Endothelial cell of umbilical vein (primary cell): ENCODE data around the gene FZD1. TPM values are rescaled to one million over a fixed set of nuclear protein-coding genes. Genes with fewer than 3 reads are reported as not detected.

Experiments used
- BruUV-seq: library from RNA; stranded (reverse); fragments of 400-500 nt; replicated peaks from 2 replicates; lab custom pipeline; 2021; lab: Mats Ljungman, UMichigan
- CTCF ChIA-PET: fragments of 300-600, 350-600 bp; sonication (Branson Sonifier 250); formaldehyde crosslinking; loops from one replicate; lab custom pipeline; 2021; ENCODE audit warnings: antibody characterized with exemption, inconsistent platforms; lab: Charles Lee
- POLR2A ChIA-PET: fragments of 300-600, 350-600 bp; sonication (Branson Sonifier 250); formaldehyde crosslinking; loops from one replicate; lab custom pipeline; 2021; ENCODE audit warnings: antibody characterized with exemption, inconsistent platforms; lab: Charles Lee
- DNase-seq: peaks from one replicate; pipeline ENCODE4 v3.0.0-alpha.2; 2011; ENCODE audit warnings: low read depth, low spot score
- FAIRE-seq: peaks from 2 replicates; lab custom pipeline; 2011; peaks lifted over from hg19 to GRCh38; lab: Jason Lieb, UNC
- H2AFZ ChIP-seq: 2 replicates; pipeline ENCODE4 v1.6.0; 2012; ENCODE audit warnings: low read depth, low read length, control low read depth, inconsistent platforms
- H3K27ac ChIP-seq: 2 replicates; pipeline ENCODE4 v1.5.1; 2011; ENCODE audit warnings: low read depth, mild to moderate bottlenecking, control low read depth, low read length, moderate library complexity; ENCODE audit not compliant: insufficient read depth
- H3K27me3 ChIP-seq, 2 experiments: 2 replicates each; pipeline versions ENCODE4 v1.6.0 to v1.6.1; 2011; ENCODE audit warnings: low read length in 2 of 2, mixed read lengths in 1 of 2; ENCODE audit not compliant: control insufficient read depth in 2 of 2, insufficient read depth in 2 of 2
- H3K36me3 ChIP-seq, 2 experiments: 2 replicates in 1 of 2; 3 replicates in 1 of 2; pipeline ENCODE4 v1.5.1; 2011; ENCODE audit warnings: low read length in 2 of 2, mild to moderate bottlenecking in 1 of 2, moderate library complexity in 1 of 2; ENCODE audit not compliant: control insufficient read depth in 2 of 2, insufficient read depth in 2 of 2; ENCODE audit errors: extremely low read depth in 1 of 2
- H3K4me1 ChIP-seq: 3 replicates; pipeline ENCODE4 v1.5.1; 2011; ENCODE audit warnings: mild to moderate bottlenecking, low read length; ENCODE audit not compliant: control insufficient read depth, insufficient read depth; ENCODE audit errors: extremely low read depth
- H3K4me2 ChIP-seq: 2 replicates; pipeline ENCODE4 v1.6.1; 2011; ENCODE audit warnings: low read length, control low read depth, mixed read lengths; ENCODE audit not compliant: insufficient read depth
- H3K4me3 ChIP-seq, 3 experiments: fragments of 200-600 bp in 1 of 3; sonication (generic), shearing (Covaris generic) in 1 of 3; replicated peaks in 1 of 3; 2 replicates each; pipeline ENCODE4 v1.5.1; 2011 to 2016; ENCODE audit warnings: control low read depth in 3 of 3, low read length in 3 of 3, mild to moderate bottlenecking in 2 of 3, inconsistent platforms in 1 of 3, low read depth in 1 of 3, moderate library complexity in 1 of 3; ENCODE audit not compliant: insufficient read depth in 1 of 3
- H3K79me2 ChIP-seq: 2 replicates; pipeline ENCODE4 v1.6.0; 2012; ENCODE audit warnings: low read length, inconsistent platforms; ENCODE audit not compliant: control insufficient read depth, insufficient read depth
- H3K9ac ChIP-seq: replicated peaks from 2 replicates; pipeline ENCODE3; 2011; ENCODE audit warnings: low read length, control low read depth; ENCODE audit not compliant: insufficient read depth; ENCODE audit errors: extremely low read depth
- H3K9me1 ChIP-seq: replicated peaks from 3 replicates; pipeline ENCODE4 v1.6.0; 2011; ENCODE audit warnings: mild to moderate bottlenecking, low read length; ENCODE audit not compliant: control insufficient read depth, insufficient read depth; ENCODE audit errors: extremely low read depth
- H3K9me3 ChIP-seq: replicated peaks from 2 replicates; pipeline ENCODE4 v1.5.1; 2012; ENCODE audit warnings: low read length, inconsistent platforms; ENCODE audit not compliant: control insufficient read depth, insufficient read depth
- H4K20me1 ChIP-seq: replicated peaks from 2 replicates; pipeline ENCODE3; 2011; ENCODE audit warnings: mild to moderate bottlenecking, low read length; ENCODE audit not compliant: control insufficient read depth, insufficient read depth; ENCODE audit errors: extremely low read depth
- EZH2 ChIP-seq: IDR thresholded peaks from 2 replicates; pipeline ENCODE4 v1.6.1; 2012; ENCODE audit warnings: borderline replicate concordance, low read depth, mild to moderate bottlenecking, moderate library complexity, low read length, inconsistent platforms; ENCODE audit not compliant: severe bottlenecking
- FOS ChIP-seq: IDR thresholded peaks from 2 replicates; pipeline ENCODE4 v1.6.1; 2011; ENCODE audit warnings: mild to moderate bottlenecking, low read length, moderate library complexity, borderline replicate concordance; ENCODE audit not compliant: insufficient read depth
- GATA2 ChIP-seq: IDR thresholded peaks from 2 replicates; pipeline ENCODE4 v1.7.0; 2011; ENCODE audit warnings: low read depth, mild to moderate bottlenecking, moderate library complexity, mixed read lengths, low read length; ENCODE audit not compliant: insufficient read length, insufficient read depth
- JUN ChIP-seq: IDR thresholded peaks from 2 replicates; pipeline ENCODE4 v1.6.1; 2011; ENCODE audit warnings: borderline replicate concordance, low read depth; ENCODE audit not compliant: insufficient read length, insufficient read depth
- MYC ChIP-seq: IDR thresholded peaks from one replicate; pipeline ENCODE4 v1.6.1; 2011; ENCODE audit warnings: mild to moderate bottlenecking, low read depth, low read length
- POLR2A ChIP-seq: IDR thresholded peaks from 2 replicates; pipeline ENCODE4 v1.6.1; 2012; ENCODE audit warnings: low read depth, mild to moderate bottlenecking, control low read depth, low read length
- POLR2AphosphoS5 ChIP-seq: IDR thresholded peaks from 2 replicates; pipeline ENCODE4 v1.6.1; 2012; ENCODE audit warnings: low read depth, mild to moderate bottlenecking, control low read depth, low read length, moderate library complexity; ENCODE audit not compliant: insufficient read depth
- dilution Hi-C: fragments of 300-500 bp; cut with MboI; formaldehyde crosslinking; loops from one replicate; pipeline ENCODE4 v1.15.0; 2019; ENCODE audit warnings: low sequenced_read_pairs; ENCODE audit not compliant: extremely low pct_ligation_motif_present
- intact Hi-C: fragments of 100-400 bp; cut with micrococcal nuclease; formaldehyde crosslinking; loops from one replicate; pipeline ENCODE4 v1.10.0; 2022
- polyA plus RNA-seq, 4 experiments: library from polyadenylated mRNA; depleted of rRNA in 3 of 4; stranded (reverse) in 3 of 4; unstranded in 1 of 4; fragments of >200 nt; gene quantifications; 2 replicates each; pipeline versions ENCODE4 v1.2.1 to v1.2.3, GENCODE V29; 2011 to 2012; ENCODE audit warnings: missing spikeins in 1 of 4
- total RNA-seq: library from RNA; stranded (reverse); gene quantifications from 2 replicates; pipeline ENCODE4 v1.2.3, GENCODE V29; 2021
- TF ChIP-seq, protein P1 (sequence below), 2 donors: IDR thresholded peaks; 1 replicate in 1 of 2; 2 replicates in 1 of 2; pipeline ENCODE4 v1.5.1; 2011; ENCODE audit warnings: low read length in 2 of 2, mild to moderate bottlenecking in 2 of 2, moderate library complexity in 2 of 2, control low read depth in 1 of 2, inconsistent platforms in 1 of 2, low read depth in 1 of 2; ENCODE audit not compliant: insufficient read depth in 1 of 2; ENCODE audit errors: extremely low read depth in 1 of 2
- TF ChIP-seq, protein P2 (sequence below): IDR thresholded peaks from 2 replicates; pipeline ENCODE4 v1.6.1; 2011; ENCODE audit not compliant: insufficient read depth, insufficient read length

Gene FZD1
- total and polyA plus RNA-seq, 2 donors (not counting 3 experiments of a cell fraction or from before 2014, with no cell fraction given), result 2.4 to 3.4 TPM

DNA sequence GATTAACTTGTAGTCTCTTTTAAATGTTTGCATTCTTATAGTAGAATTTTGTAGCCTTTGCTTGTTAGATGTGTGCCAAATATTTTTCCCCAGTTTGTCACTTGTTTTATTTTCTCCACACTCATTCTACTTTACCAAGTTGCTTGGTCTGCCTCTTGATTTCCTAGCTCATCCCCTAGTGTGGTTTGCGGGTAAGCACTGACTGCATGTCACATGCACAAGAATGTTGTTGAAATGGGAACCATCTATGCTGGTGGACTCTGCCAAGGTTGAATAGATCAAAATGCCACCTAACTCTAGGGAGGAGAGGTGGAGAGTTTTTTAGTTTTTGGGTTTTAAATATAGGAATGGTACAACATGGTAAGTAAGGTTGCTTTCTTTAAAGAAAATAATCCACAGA lies 47.6 kb downstream of the FZD1 start:
- no peak for FAIRE-seq
- H3K9me3 ChIP-seq, result no peaks in the 10 kb centered on the region
- no peak for TF ChIP-seq POLR2A
- no peak for TF ChIP-seq EZH2
- no peak for TF ChIP-seq MYC

DNA sequence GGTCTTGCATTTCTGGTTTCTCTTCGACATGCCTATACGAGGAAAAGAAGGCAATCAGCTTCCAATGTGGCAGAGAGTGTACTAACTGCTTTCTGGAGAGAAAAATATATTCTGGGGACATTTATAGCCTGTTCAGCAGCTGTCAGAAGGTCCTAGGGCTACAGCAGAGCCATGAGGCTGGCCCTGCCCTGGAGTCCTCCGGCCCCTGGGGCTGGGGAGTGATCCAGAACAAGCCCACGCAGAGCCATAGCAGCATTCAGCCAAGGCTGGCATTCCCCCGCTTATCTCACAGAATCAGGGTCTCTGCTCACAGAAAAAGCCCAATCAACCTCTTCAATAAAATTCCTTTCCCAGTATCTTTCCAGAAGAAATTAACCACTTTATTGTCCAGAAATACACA lies 48.9 kb downstream of the FZD1 start:
- dilution Hi-C loops, result no loop called here
- BruUV-seq, result no TSS peak
- no peak for FAIRE-seq

More for the DNA sequence above, 47.6 kb downstream of the FZD1 start:
- Histone ChIP-seq H3K9me1 (no peaks in the 10 kb centered on the region), H3K79me2 (no peaks in the 10 kb centered on the region), H2AFZ (no peak overlapping the region), H3K36me3 (no peaks in the 10 kb centered on the region), H3K27me3 (no peaks in the 10 kb centered on the region), H4K20me1 (no peaks in the 10 kb centered on the region), H3K9ac (no peak overlapping the region), H3K4me1 (no peaks in the 10 kb centered on the region), H3K4me3 (no peak overlapping the region), H3K4me2 (no peak overlapping the region), H3K27ac (no peak overlapping the region)
- CTCF ChIA-PET, result no interaction called here
- intact Hi-C loops (no loop called here), dilution Hi-C loops (no loop called here)
- BruUV-seq, result no TSS peak
- POLR2A ChIA-PET, result no interaction called here
- DNase-seq, result no peak

More for the DNA sequence above, 48.9 kb downstream of the FZD1 start:
- Histone ChIP-seq H2AFZ (no peak overlapping the region), H3K9ac (no peak overlapping the region), H3K9me1 (no peaks in the 10 kb centered on the region), H3K4me1 (no peaks in the 10 kb centered on the region), H3K36me3 (no peaks in the 10 kb centered on the region), H3K27me3 (no peaks in the 10 kb centered on the region), H3K27ac (no peak overlapping the region), H3K4me2 (no peak overlapping the region), H3K79me2 (no peaks in the 10 kb centered on the region), H3K4me3 (no peak overlapping the region), H3K9me3 (no peaks in the 10 kb centered on the region), H4K20me1 (no peaks in the 10 kb centered on the region)
- CTCF ChIA-PET, result interaction anchor here (1.2 kb wide), 1 partner anchor 12 kb away, joined by 3 read pairs; no protein-coding TSS in a partner anchor
- POLR2A ChIA-PET, result no interaction called here
- TF ChIP-seq FOS (no peak), MYC (no peak), POLR2AphosphoS5 (no peak), EZH2 (no peak), POLR2A (no peak), JUN (no peak), GATA2 (no peak)
- TF ChIP-seq, protein P1, sequence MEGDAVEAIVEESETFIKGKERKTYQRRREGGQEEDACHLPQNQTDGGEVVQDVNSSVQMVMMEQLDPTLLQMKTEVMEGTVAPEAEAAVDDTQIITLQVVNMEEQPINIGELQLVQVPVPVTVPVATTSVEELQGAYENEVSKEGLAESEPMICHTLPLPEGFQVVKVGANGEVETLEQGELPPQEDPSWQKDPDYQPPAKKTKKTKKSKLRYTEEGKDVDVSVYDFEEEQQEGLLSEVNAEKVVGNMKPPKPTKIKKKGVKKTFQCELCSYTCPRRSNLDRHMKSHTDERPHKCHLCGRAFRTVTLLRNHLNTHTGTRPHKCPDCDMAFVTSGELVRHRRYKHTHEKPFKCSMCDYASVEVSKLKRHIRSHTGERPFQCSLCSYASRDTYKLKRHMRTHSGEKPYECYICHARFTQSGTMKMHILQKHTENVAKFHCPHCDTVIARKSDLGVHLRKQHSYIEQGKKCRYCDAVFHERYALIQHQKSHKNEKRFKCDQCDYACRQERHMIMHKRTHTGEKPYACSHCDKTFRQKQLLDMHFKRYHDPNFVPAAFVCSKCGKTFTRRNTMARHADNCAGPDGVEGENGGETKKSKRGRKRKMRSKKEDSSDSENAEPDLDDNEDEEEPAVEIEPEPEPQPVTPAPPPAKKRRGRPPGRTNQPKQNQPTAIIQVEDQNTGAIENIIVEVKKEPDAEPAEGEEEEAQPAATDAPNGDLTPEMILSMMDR (IDR thresholded peaks at IDR 0.05; ENCODE audit: extremely low read depth in 1 of 2, insufficient read depth in 1 of 2, low read depth in 1 of 2, low read length in 2 of 2), result no peak
- TF ChIP-seq, protein P2, sequence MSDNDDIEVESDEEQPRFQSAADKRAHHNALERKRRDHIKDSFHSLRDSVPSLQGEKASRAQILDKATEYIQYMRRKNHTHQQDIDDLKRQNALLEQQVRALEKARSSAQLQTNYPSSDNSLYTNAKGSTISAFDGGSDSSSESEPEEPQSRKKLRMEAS, result no peak
- no peak for DNase-seq
- intact Hi-C loops, result no loop called here
